Measurements from ENCODE around the gene TMCO1.
"Not testable (repeated sequence)": the region's sequence is repeated elsewhere in the genome, so short reads cannot be mapped to it uniquely, and the experiment has no call there.

Gene TMCO1

GRCh38 chr1:165716265-165717051, 52.2 kb downstream of the TMCO1 start:
- not testable (repeated sequence) for H3K36me3 Mint-ChIP-seq; H3K4me3 Mint-ChIP-seq; DNase-seq (ENCODE audit: low spot score in 2 of 2); H3K4me1 Mint-ChIP-seq; H3K27ac Mint-ChIP-seq; ATAC-seq; H3K9me3 Mint-ChIP-seq

- no peak for ATAC-seq
- no peak for DNase-seq (ENCODE audit: low spot score in 2 of 2)
- no peaks in the 10 kb centered on the region for H3K36me3 Mint-ChIP-seq
- no peak overlapping the region for H3K4me3 Mint-ChIP-seq
- no peak overlapping the region for H3K27ac Mint-ChIP-seq
- H3K9me3 Mint-ChIP-seq = no peaks in the 10 kb centered on the region
- H3K4me1 Mint-ChIP-seq = no peaks in the 10 kb centered on the region
Observed at GRCh38 chr1:165712764-165713163, 55.9 kb downstream of the TMCO1 start.

- ATAC-seq = no peak
- H3K4me1 Mint-ChIP-seq = no peaks in the 10 kb centered on the region
- no peaks in the 10 kb centered on the region for H3K36me3 Mint-ChIP-seq
Observed at GRCh38 chr1:165707984-165708706, 60.5 kb downstream of the TMCO1 start.

GRCh38 chr1:165703648-165704047, 65.0 kb downstream of the TMCO1 start:
- ATAC-seq = no peak
- peaks cover 3% of the 10 kb centered on the region for H3K36me3 Mint-ChIP-seq
- H3K9me3 Mint-ChIP-seq = no peaks in the 10 kb centered on the region
- H3K4me1 Mint-ChIP-seq = peaks cover 3% of the 10 kb centered on the region
- no peak overlapping the region for H3K4me3 Mint-ChIP-seq
- no peak overlapping the region for H3K27ac Mint-ChIP-seq
- no peak for DNase-seq (ENCODE audit: low spot score in 2 of 2)

More at GRCh38 chr1:165707984-165708706, 60.5 kb downstream of the TMCO1 start:
- DNase-seq (ENCODE audit: low spot score in 2 of 2) = no peak
- H3K9me3 Mint-ChIP-seq = no peaks in the 10 kb centered on the region
- no peak overlapping the region for H3K27ac Mint-ChIP-seq
- no peak overlapping the region for H3K4me3 Mint-ChIP-seq

- not testable (repeated sequence) for H3K27ac Mint-ChIP-seq; H3K4me3 Mint-ChIP-seq; ATAC-seq; DNase-seq (ENCODE audit: low spot score in 2 of 2); H3K9me3 Mint-ChIP-seq
- peaks cover 12% of the 10 kb centered on the region for H3K36me3 Mint-ChIP-seq
- H3K4me1 Mint-ChIP-seq = peaks cover 13% of the 10 kb centered on the region
Observed at GRCh38 chr1:165701922-165702321, 66.7 kb downstream of the TMCO1 start.

GRCh38 chr1:165699577-165699976, 69.1 kb downstream of the TMCO1 start:
- H3K9me3 Mint-ChIP-seq = no peaks in the 10 kb centered on the region
- no peak overlapping the region for H3K27ac Mint-ChIP-seq
- DNase-seq (ENCODE audit: low spot score in 2 of 2) (no peak), ATAC-seq (no peak)
- peaks cover 21% of the 10 kb centered on the region for H3K4me1 Mint-ChIP-seq
- peaks cover 28% of the 10 kb centered on the region for H3K36me3 Mint-ChIP-seq
- H3K4me3 Mint-ChIP-seq = peak overlapping the region; percentile 97

- Mint-ChIP-seq H3K4me3 (peak overlapping the region; percentile 97), H3K27ac (peak overlapping the region; percentile 98), H3K36me3 (peaks cover 37% of the 10 kb centered on the region), H3K4me1 (peaks cover 21% of the 10 kb centered on the region), H3K9me3 (no peaks in the 10 kb centered on the region)
- DNase-seq (ENCODE audit: low spot score in 2 of 2) (no peak), ATAC-seq (no peak)
Observed at GRCh38 chr1:165698761-165699052, 70.0 kb downstream of the TMCO1 start.

- Mint-ChIP-seq H3K9me3 (no peaks in the 10 kb centered on the region), H3K4me3 (peak within 1 kb of the TSS; percentile 97), H3K36me3 (peaks cover 43% of the 10 kb centered on the region), H3K4me1 (peaks cover 21% of the 10 kb centered on the region), H3K27ac (peak within 1 kb of the TSS; percentile 98)
- DNase-seq (ENCODE audit: low spot score in 2 of 2) (peak; percentile 80 to 93), ATAC-seq (peak; percentile 96)
Observed at GRCh38 chr1:165697881-165698760, 70.5 kb downstream of the TMCO1 start, which contains the start of gene ALDH9A1. Gene ALDH9A1, minus strand, starts transcription at chr1:165698562. Its CDS starts 4 bp downstream, at chr1:165698558.

- no peak for ATAC-seq
Observed at GRCh38 chr1:165697491-165697880, 71.2 kb downstream of the TMCO1 start.

GRCh38 chr1:165696625-165697100, 72.0 kb downstream of the TMCO1 start:
- DNase-seq (ENCODE audit: low spot score in 2 of 2) (no peak), ATAC-seq (no peak)
- Mint-ChIP-seq H3K27ac (peak overlapping the region; percentile 98), H3K4me3 (peak overlapping the region; percentile 97), H3K36me3 (peaks cover 43% of the 10 kb centered on the region), H3K9me3 (no peaks in the 10 kb centered on the region), H3K4me1 (peaks cover 30% of the 10 kb centered on the region)

More at GRCh38 chr1:165697491-165697880, 71.2 kb downstream of the TMCO1 start:
- no peaks in the 10 kb centered on the region for H3K9me3 Mint-ChIP-seq
- H3K4me1 Mint-ChIP-seq = peaks cover 22% of the 10 kb centered on the region
- H3K36me3 Mint-ChIP-seq = peaks cover 43% of the 10 kb centered on the region
- peak overlapping the region; percentile 98 for H3K27ac Mint-ChIP-seq
- H3K4me3 Mint-ChIP-seq = peak overlapping the region; percentile 97
- DNase-seq (ENCODE audit: low spot score in 2 of 2) = no peak

GRCh38 chr1:165695031-165695430, 73.6 kb downstream of the TMCO1 start:
- peaks cover 48% of the 10 kb centered on the region for H3K36me3 Mint-ChIP-seq
- H3K4me1 Mint-ChIP-seq = peaks cover 39% of the 10 kb centered on the region
- no peaks in the 10 kb centered on the region for H3K9me3 Mint-ChIP-seq
- no peak for ATAC-seq
- no peak overlapping the region for H3K27ac Mint-ChIP-seq
- no peak for DNase-seq (ENCODE audit: low spot score in 2 of 2)
- H3K4me3 Mint-ChIP-seq = no peak overlapping the region

- no peak for ATAC-seq
- Mint-ChIP-seq H3K36me3 (peaks cover 49% of the 10 kb centered on the region), H3K4me1 (peaks cover 60% of the 10 kb centered on the region), H3K9me3 (no peaks in the 10 kb centered on the region), H3K4me3 (no peak overlapping the region), H3K27ac (no peak overlapping the region)
- no peak for DNase-seq (ENCODE audit: low spot score in 2 of 2)
Observed at GRCh38 chr1:165688046-165688445, 80.6 kb downstream of the TMCO1 start.

GRCh38 chr1:165686971-165687433, 81.7 kb downstream of the TMCO1 start:
- Mint-ChIP-seq H3K9me3 (no peaks in the 10 kb centered on the region), H3K36me3 (peaks cover 59% of the 10 kb centered on the region), H3K27ac (peak overlapping the region; percentile 85), H3K4me1 (peaks cover 54% of the 10 kb centered on the region), H3K4me3 (peak overlapping the region; percentile 4)
- no peak for DNase-seq (ENCODE audit: low spot score in 2 of 2)
- ATAC-seq = peak; percentile 57

GRCh38 chr1:165686121-165686970, 82.3 kb downstream of the TMCO1 start:
- no peaks in the 10 kb centered on the region for H3K9me3 Mint-ChIP-seq
- DNase-seq (ENCODE audit: low spot score in 2 of 2) = no peak
- peak overlapping the region; percentile 85 for H3K27ac Mint-ChIP-seq
- H3K4me3 Mint-ChIP-seq = peak overlapping the region; percentile 4
- peaks cover 48% of the 10 kb centered on the region for H3K4me1 Mint-ChIP-seq
- peaks cover 66% of the 10 kb centered on the region for H3K36me3 Mint-ChIP-seq
- peak; percentile 57 for ATAC-seq

Data from stimulated activated effector memory CD8-positive, alpha-beta T cell treated with anti-CD3 and anti-CD28 coated beads, Interleukin-12 subunit alpha, Interleukin-12 subunit beta, amount 100 ng/mL, for 72 hours (primary cell).